ENCODE measurements around the gene FEM1C.

The FEM1C gene

GRCh38 chr5:115472271-115473025 is 72.1 kb downstream of the FEM1C start:
- DNase-seq = no peak

- DNase-seq = no peak
These were observed 73.1 kb downstream of the FEM1C start for GRCh38 chr5:115471345-115472063.

- DNase-seq = no peak
These were observed 73.7 kb downstream of the FEM1C start for GRCh38 chr5:115470921-115471320.

Data from CD4-positive, alpha-beta T cell treated with Interferon gamma for 1 hour (primary cell).